IMR-90 (cell line): ENCODE data around the gene BAMBI. TPM values are rescaled to one million over a fixed set of nuclear protein-coding genes. Genes with fewer than 3 reads are reported as not detected.

Experiments used
- ATAC-seq: fragments of 200-7000 bp; cut with Tn5 transposase; 2 replicates; pipeline ENCODE4 v1.9.1; 2020; ENCODE audit warnings: low read depth, mild to moderate bottlenecking, moderate library complexity
- BruUV-seq: library from RNA; stranded (reverse); fragments of 400-500 nt; replicated peaks from 2 replicates; lab custom pipeline; 2021; lab: Mats Ljungman, UMichigan
- CTCF ChIA-PET: fragments of 300-600 bp; formaldehyde crosslinking; extraction: SDS; loops from one replicate; lab custom pipeline; 2021; ENCODE audit warnings: antibody characterized with exemption; lab: Yijun Ruan, JAX
- POLR2A ChIA-PET: fragments of 300-600 bp; sonication (Branson Sonifier 250); formaldehyde crosslinking; loops from one replicate; lab custom pipeline; 2022; ENCODE audit warnings: antibody characterized with exemption; ENCODE audit not compliant: unreplicated experiment; lab: Charles Lee
- DNase-seq: peaks from one replicate; pipeline ENCODE4 v3.0.0; 2013
- H2AFZ ChIP-seq: replicated peaks from 2 replicates; pipeline ENCODE3; 2013; ENCODE audit warnings: low read length, mild to moderate bottlenecking; ENCODE audit not compliant: poor library complexity
- H2AK5ac ChIP-seq: 2 replicates; pipeline ENCODE4 v1.6.1; 2013; ENCODE audit warnings: low read depth, low read length, inconsistent platforms
- H2AK9ac ChIP-seq: replicated peaks from 2 replicates; pipeline ENCODE3; 2013; ENCODE audit warnings: mild to moderate bottlenecking, low read depth, low read length, moderate library complexity; ENCODE audit not compliant: poor library complexity
- H2BK120ac ChIP-seq: 2 replicates; pipeline ENCODE4 v1.6.1; 2013; ENCODE audit warnings: low read depth, low read length, inconsistent platforms
- H2BK15ac ChIP-seq: 3 replicates; pipeline ENCODE4 v1.6.1; 2013; ENCODE audit warnings: low read depth, low read length, inconsistent platforms
- H2BK20ac ChIP-seq: 2 replicates; pipeline ENCODE4 v1.6.1; 2013; ENCODE audit warnings: low read depth, mild to moderate bottlenecking, inconsistent platforms, low read length, moderate library complexity
- H2BK5ac ChIP-seq: 2 replicates; pipeline ENCODE4 v1.6.1; 2013; ENCODE audit warnings: mild to moderate bottlenecking, low read depth, low read length, inconsistent platforms; ENCODE audit not compliant: poor library complexity, severe bottlenecking
- H3K14ac ChIP-seq: replicated peaks from 2 replicates; pipeline ENCODE4 v1.6.1; 2013; ENCODE audit warnings: low read depth, low read length, inconsistent platforms
- H3K18ac ChIP-seq: 2 replicates; pipeline ENCODE4 v1.6.1; 2013; ENCODE audit warnings: low read depth, low read length, control low read depth
- H3K23ac ChIP-seq: 2 replicates; pipeline ENCODE4 v1.6.1; 2013; ENCODE audit warnings: low read depth, low read length, inconsistent platforms
- H3K27ac ChIP-seq: 2 replicates; pipeline ENCODE4 v1.5.1; 2013; ENCODE audit warnings: mild to moderate bottlenecking, control low read depth, low read length; ENCODE audit not compliant: insufficient read depth
- H3K27me3 ChIP-seq: 2 replicates; pipeline ENCODE4 v1.6.1; 2013; ENCODE audit warnings: low read length; ENCODE audit not compliant: control insufficient read depth, insufficient read depth
- H3K36me3 ChIP-seq: 2 replicates; pipeline ENCODE4 v1.6.1; 2013; ENCODE audit warnings: low read length, mixed read lengths; ENCODE audit not compliant: control insufficient read depth, insufficient read depth
- H3K4ac ChIP-seq: 2 replicates; pipeline ENCODE4 v1.6.1; 2013; ENCODE audit warnings: low read depth, low read length, inconsistent platforms
- H3K4me1 ChIP-seq: 2 replicates; pipeline ENCODE4 v1.6.1; 2013; ENCODE audit warnings: low read length, mixed read lengths; ENCODE audit not compliant: control insufficient read depth, insufficient read depth
- H3K4me2 ChIP-seq: 2 replicates; pipeline ENCODE4 v1.6.1; 2013; ENCODE audit warnings: low read depth, mild to moderate bottlenecking, control low read depth, low read length, moderate library complexity
- H3K4me3 ChIP-seq: 2 replicates; pipeline ENCODE4 v1.5.1; 2013; ENCODE audit warnings: low read depth, mild to moderate bottlenecking, control low read depth, low read length, moderate library complexity; ENCODE audit not compliant: insufficient read depth
- H3K56ac ChIP-seq: 2 replicates; pipeline ENCODE4 v1.6.1; 2013; ENCODE audit warnings: low read length, inconsistent platforms; ENCODE audit not compliant: insufficient read depth; ENCODE audit errors: extremely low read depth
- H3K79me1 ChIP-seq, 2 experiments: 2 replicates each; pipeline ENCODE4 v1.6.1; 2013; ENCODE audit warnings: low read length in 2 of 2, inconsistent platforms in 1 of 2, low read depth in 1 of 2
- H3K9ac ChIP-seq: 2 replicates; pipeline ENCODE4 v1.6.1; 2013; ENCODE audit warnings: low read depth, low read length, control low read depth
- H3K9me1 ChIP-seq: 2 replicates; pipeline ENCODE4 v1.6.1; 2013; ENCODE audit warnings: low read length, inconsistent platforms; ENCODE audit not compliant: insufficient read depth
- H3K9me3 ChIP-seq: 2 replicates; pipeline ENCODE4 v1.6.1; 2013; ENCODE audit warnings: low read length; ENCODE audit not compliant: control insufficient read depth, insufficient read depth
- H4K20me1 ChIP-seq: 2 replicates; pipeline ENCODE4 v1.6.1; 2013; ENCODE audit warnings: low read length, inconsistent platforms; ENCODE audit not compliant: insufficient read depth
- H4K5ac ChIP-seq: 2 replicates; pipeline ENCODE4 v1.6.1; 2013; ENCODE audit warnings: mild to moderate bottlenecking, low read depth, low read length, control low read depth
- H4K8ac ChIP-seq, 2 experiments: 2 replicates each; pipeline ENCODE4 v1.6.1; 2013; ENCODE audit warnings: low read depth in 2 of 2, low read length in 2 of 2, control low read depth in 1 of 2, inconsistent platforms in 1 of 2
- H4K91ac ChIP-seq: 2 replicates; pipeline ENCODE4 v1.6.1; 2013; ENCODE audit warnings: low read depth, low read length, inconsistent platforms; ENCODE audit not compliant: insufficient read depth
- CEBPB ChIP-seq: IDR thresholded peaks from 2 replicates; pipeline ENCODE4 v1.6.1; 2012; ENCODE audit warnings: low read depth, low read length, improper control_type of control experiment
- CHD1 ChIP-seq: IDR thresholded peaks from 2 replicates; pipeline ENCODE4 v1.6.1; 2012; ENCODE audit warnings: low read depth, low read length, improper control_type of control experiment
- FOS ChIP-seq: fragments of 150-350 bp; IDR thresholded peaks from 2 replicates; pipeline ENCODE4 v1.6.1; 2016; ENCODE audit warnings: low read depth, low read length
- MAFK ChIP-seq: IDR thresholded peaks from 2 replicates; pipeline ENCODE4 v1.6.1; 2012; ENCODE audit warnings: low read depth, low read length, improper control_type of control experiment
- MAZ ChIP-seq: IDR thresholded peaks from 2 replicates; pipeline ENCODE4 v1.6.1; 2012; ENCODE audit warnings: low read depth, mild to moderate bottlenecking, low read length, improper control_type of control experiment, moderate library complexity, borderline replicate concordance
- MXI1 ChIP-seq: IDR thresholded peaks from 2 replicates; pipeline ENCODE4 v1.6.1; 2012; ENCODE audit warnings: low read depth, mild to moderate bottlenecking, low read length, moderate library complexity, borderline replicate concordance
- NFE2L2 ChIP-seq: fragments of 150-350 bp; IDR thresholded peaks from 2 replicates; pipeline ENCODE4 v1.6.1; 2016; ENCODE audit warnings: low read depth, mild to moderate bottlenecking, low read length
- POLR2A ChIP-seq: IDR thresholded peaks from 2 replicates; pipeline ENCODE4 v1.6.1; 2012; ENCODE audit warnings: mild to moderate bottlenecking, low read depth, low read length
- RCOR1 ChIP-seq: IDR thresholded peaks from 2 replicates; pipeline ENCODE4 v1.6.1; 2012; ENCODE audit warnings: mild to moderate bottlenecking, low read length, improper control_type of control experiment; ENCODE audit not compliant: insufficient replicate concordance
- SMC3 ChIP-seq: fragments of 150-350 bp; IDR thresholded peaks from 2 replicates; pipeline ENCODE4 v1.6.1; 2016; ENCODE audit warnings: low read depth, mild to moderate bottlenecking, antibody characterized with exemption, low read length, moderate library complexity
- USF2 ChIP-seq: fragments of 150-350 bp; IDR thresholded peaks from 2 replicates; pipeline ENCODE4 v1.6.1; 2017; ENCODE audit warnings: mild to moderate bottlenecking, antibody characterized with exemption, low read length, low read depth
- WGBS, 2 experiments: methylation state at CpG; one replicate each; pipeline versions ENCODE4 v1.1.5 to v1.1.7; 2013; ENCODE audit warnings: missing lambda C conversion rate in 2 of 2; ENCODE audit not compliant: insufficient read length in 1 of 2; ENCODE audit errors: extremely low coverage in 2 of 2; 5-methylcytosine and 5-hydroxymethylcytosine counted together
- dilution Hi-C: fragments of 300-500 bp; cut with HindIII; formaldehyde crosslinking; loops from one replicate; pipeline ENCODE4 v1.14.3; 2018; ENCODE audit warnings: low sequenced_read_pairs; ENCODE audit not compliant: unreplicated experiment
- in situ Hi-C: fragments of 300-500 bp; cut with MboI; formaldehyde crosslinking; loops from 3 replicates; pipeline ENCODE4 v1.14.3; 2019; ENCODE audit warnings: low sequenced_read_pairs, inconsistent platforms, mixed read lengths
- intact Hi-C: fragments of 100-400 bp; cut with micrococcal nuclease; formaldehyde crosslinking; loops from 2 replicates; pipeline ENCODE4 v1.10.0; 2022
- polyA plus RNA-seq, 3 experiments: library from polyadenylated mRNA; depleted of rRNA; stranded (reverse); fragments of >200 nt; gene quantifications; 2 replicates each; pipeline ENCODE4 v1.2.3, GENCODE V29; 2012; ENCODE audit warnings: low replicate concordance in 1 of 3
- total RNA-seq: library from RNA; depleted of rRNA; stranded (reverse); fragments of >200 nt; gene quantifications from 2 replicates; pipeline ENCODE4 v1.2.3, GENCODE V29; 2012
- TF ChIP-seq, protein P1 (sequence below): fragments of 150-350 bp; IDR thresholded peaks from 2 replicates; pipeline ENCODE4 v1.6.1; 2016; ENCODE audit warnings: low read depth, mild to moderate bottlenecking, low read length, moderate library complexity, borderline replicate concordance

The BAMBI gene
- total and polyA plus RNA-seq, 2 of the 4 experiments (the other 2 are of a cell fraction), result 14.4 to 19.4 TPM

DNA sequence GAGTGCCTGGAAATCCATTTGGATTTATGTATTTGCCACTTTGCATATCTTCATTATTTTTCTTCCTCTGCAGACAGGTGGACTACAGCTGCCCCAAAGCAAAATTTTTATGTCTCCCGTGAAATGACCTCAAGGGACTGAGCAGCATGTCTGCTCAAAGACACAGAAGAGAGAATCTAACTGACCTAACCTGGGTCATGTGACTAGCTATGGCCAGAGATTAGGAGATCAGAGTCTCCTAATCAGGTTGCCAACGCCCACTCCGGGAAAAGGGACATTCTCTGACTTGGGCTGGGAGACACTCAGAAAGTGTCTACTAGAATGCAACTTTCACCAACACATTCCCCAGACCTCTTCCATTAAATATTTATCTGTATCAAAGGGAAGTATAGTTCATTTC, 2.5 kb upstream of the BAMBI start:
- Histone ChIP-seq H3K79me1 (peaks cover 5 to 19% of the 10 kb centered on the region in 2 experiments), H2AFZ (no peak overlapping the region), H2BK120ac (no peak overlapping the region), H3K18ac (no peak overlapping the region), H2BK15ac (no peak overlapping the region), H4K5ac (no peak overlapping the region), H3K9ac (no peak overlapping the region), H3K27me3 (peaks cover 53% of the 10 kb centered on the region), H3K9me1 (no peaks in the 10 kb centered on the region), H2BK20ac (no peak overlapping the region), H2AK5ac (no peak overlapping the region), H4K91ac (no peak overlapping the region), H3K56ac (no peak overlapping the region), H3K9me3 (no peaks in the 10 kb centered on the region), H2AK9ac (no peak overlapping the region), H3K4me1 (0 out of 2 replicates have a peak, but pooled peaks cover 2% of the 10 kb centered on the region), H3K14ac (no peak overlapping the region), H2BK5ac (no peak overlapping the region), H3K36me3 (no peaks in the 10 kb centered on the region), H3K27ac (no peak overlapping the region), H3K4me2 (no peak overlapping the region), H4K8ac (no peak overlapping the region), H3K4ac (no peak overlapping the region), H3K4me3 (no peak overlapping the region), H3K23ac (no peak overlapping the region), H4K20me1 (peaks cover 16% of the 10 kb centered on the region)
- BruUV-seq, result no TSS peak
- TF ChIP-seq CEBPB, result no peak
- no peak for TF ChIP-seq SMC3
- TF ChIP-seq MAZ, result no peak
- no peak for TF ChIP-seq MAFK
- TF ChIP-seq, protein P1, sequence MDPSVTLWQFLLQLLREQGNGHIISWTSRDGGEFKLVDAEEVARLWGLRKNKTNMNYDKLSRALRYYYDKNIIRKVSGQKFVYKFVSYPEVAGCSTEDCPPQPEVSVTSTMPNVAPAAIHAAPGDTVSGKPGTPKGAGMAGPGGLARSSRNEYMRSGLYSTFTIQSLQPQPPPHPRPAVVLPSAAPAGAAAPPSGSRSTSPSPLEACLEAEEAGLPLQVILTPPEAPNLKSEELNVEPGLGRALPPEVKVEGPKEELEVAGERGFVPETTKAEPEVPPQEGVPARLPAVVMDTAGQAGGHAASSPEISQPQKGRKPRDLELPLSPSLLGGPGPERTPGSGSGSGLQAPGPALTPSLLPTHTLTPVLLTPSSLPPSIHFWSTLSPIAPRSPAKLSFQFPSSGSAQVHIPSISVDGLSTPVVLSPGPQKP, result no peak
- TF ChIP-seq RCOR1, result no peak
- no peak for TF ChIP-seq FOS
- TF ChIP-seq CHD1, result no peak
- TF ChIP-seq MXI1, result no peak
- no peak for TF ChIP-seq USF2
- no peak for TF ChIP-seq NFE2L2
- TF ChIP-seq POLR2A, result no peak
- CTCF ChIA-PET, result no interaction called here
- no CpG with 5 or more reads among the region's 3 CpGs for WGBS, 2 experiments
- dilution Hi-C loops, result no loop called here
- intact Hi-C loops, result loop anchor here (5.0 kb wide), 3 partner anchors 218 to 583 kb away; no protein-coding TSS in a partner anchor
- in situ Hi-C loops, result loop anchor here (5.0 to 25.0 kb wide), 3 partner anchors 113 to 458 kb away; no protein-coding TSS in a partner anchor
- DNase-seq (no peak), ATAC-seq (no peak)
- POLR2A ChIA-PET, result no interaction called here
